ENCODE results near the gene RNF212.

RNF212 gene

DNA sequence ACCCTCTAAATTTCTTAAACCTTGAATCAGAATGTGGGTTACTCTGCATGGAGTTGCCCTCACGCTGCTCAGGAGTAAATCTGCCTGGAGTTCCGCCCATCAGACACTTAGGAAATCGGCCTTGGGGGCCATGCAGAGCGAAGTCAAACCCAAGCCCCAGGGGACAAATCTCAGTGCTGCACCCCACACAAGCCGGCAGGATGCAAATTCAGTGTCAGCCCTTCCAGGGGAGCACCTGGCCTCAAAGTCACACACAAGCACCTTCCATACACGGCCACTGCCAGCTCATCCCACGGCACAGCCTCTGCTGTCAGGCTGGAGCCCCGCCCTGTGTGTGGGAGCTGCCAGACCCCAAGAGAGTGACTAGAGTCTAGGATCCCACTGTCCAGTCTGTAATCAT lies 27.4 kb downstream of the RNF212 start:
- DNase-seq: no peak

DNA sequence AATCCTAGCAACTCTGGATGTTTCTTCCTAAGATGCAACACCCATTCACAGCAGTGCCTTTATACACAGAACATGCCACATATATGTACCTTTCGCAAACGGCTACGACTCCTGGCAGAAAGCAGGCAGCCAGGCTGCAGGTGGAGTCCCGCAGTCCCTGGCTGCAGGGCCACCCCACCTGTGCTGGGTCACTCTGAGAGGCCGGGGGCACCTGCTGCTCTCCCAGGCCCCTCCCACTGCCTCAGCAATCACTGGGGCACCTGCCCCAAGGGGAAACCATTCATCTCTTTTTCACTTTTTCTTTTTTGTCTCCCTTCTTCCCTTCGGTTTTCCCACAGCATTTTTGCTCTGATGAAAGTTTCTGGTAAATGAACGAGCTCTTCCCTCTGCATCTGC lies 28.0 kb downstream of the RNF212 start:
- no peak for DNase-seq

DNA sequence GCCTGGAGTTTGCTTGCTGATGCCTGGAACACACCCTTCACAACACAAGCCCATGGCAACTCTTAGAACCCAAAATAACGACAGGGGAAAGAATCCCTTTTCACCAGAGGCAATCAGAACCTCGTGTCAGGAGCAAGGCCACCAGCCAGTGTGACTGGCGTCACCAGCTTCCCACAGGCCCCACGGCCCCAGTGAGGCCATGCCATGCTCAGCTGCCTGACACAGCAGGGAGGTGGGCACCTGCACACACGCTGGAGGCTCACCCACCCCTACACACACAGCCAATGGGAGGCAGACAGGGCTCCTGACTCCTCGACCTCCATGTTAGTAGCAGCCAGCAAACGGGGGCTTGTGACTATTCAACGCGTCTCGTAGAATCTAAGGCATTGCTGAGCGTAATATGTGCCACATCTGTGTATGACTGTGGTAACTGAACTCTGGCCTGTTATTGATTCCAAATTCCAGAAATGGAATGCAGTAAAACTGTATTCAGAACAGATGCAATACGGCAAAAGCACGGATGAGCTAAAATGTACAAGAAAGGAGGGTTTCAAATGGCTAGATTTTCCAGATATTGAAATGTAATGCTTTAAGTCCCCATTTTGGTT lies 28.5 kb downstream of the RNF212 start:
- DNase-seq: no peak

DNA sequence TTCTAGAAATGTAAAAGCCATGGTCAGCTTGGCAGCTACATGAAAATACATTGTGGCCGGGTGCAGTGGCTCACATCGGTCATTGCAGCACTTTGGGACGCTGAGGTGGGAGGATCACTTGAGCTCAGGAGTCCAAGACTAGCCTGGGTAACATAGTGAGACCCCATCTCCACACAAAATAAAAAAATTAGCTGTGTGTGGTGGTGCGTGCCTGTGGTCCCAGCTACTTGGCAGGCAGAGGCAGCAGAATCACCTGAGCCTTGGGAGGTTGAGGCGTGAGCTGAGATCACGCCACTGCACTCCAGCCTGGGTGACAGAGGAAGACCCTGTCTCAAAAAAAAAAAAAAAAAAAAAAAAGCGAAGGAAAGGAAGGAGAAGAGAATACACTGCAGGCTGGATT lies 29.0 kb downstream of the RNF212 start:
- DNase-seq: no peak

DNA sequence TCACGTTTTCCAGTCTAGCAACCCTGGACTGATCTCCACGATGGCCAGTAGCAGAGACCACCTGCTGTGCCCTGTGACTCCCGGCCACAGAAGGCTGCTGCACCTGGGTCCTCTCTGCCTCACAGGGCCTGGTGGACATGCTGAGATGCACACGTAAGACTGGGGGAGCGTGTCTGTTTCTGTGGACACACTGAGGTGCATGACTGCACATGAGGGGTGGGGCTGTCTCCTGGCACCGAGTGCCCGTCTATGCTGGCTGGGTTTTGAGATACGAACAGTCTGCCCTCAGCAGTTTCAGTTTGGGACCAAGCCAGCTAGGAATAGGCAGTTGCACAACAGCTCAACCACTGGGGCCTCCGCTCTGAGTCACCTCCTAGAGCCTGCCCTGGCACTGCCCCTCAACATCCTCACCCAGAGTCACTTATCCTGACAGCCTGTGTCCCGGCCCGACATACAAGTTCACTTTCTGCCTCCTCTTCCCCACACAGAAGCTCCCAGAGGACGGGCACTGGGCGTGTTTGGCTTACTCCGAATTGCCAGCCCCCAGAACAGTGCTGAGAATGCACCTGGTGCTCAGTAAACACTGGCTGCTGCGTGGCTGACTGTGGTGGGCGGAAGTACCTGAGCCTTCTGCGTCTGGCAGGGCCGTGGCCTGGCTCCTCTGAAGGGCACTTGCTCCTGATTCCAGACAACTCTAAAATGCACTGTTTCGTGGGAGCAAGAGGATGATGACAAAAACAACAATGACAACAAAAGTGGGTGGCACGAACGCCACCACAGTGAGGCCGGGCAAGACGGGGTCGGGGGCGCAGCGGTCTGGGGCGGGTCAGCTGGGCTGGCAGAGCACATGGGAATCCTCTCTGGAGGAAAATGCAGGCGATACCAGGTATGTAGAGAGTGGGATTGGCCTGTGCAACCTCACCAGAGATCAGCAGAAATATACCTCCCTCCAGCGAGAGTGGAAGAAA lies 30.9 kb downstream of the RNF212 start:
- DNase-seq: no peak

DNA sequence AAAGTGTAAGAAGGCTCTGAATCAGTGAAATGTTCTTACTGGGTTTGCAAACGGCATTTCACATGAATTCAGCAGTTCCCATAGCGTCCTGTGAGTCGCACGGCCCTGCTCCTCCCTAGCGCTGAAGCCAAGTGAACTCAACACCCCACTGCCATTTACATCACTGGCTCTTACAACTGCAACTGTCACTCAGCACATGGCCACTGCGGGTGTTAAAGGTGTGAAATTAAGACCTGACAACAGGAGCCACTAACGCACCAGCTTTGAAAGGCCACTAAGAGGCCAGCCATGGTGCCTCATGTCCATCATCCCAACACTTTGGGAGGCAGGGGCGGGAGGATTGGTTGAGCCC lies 31.7 kb downstream of the RNF212 start:
- no peak for DNase-seq

DNA sequence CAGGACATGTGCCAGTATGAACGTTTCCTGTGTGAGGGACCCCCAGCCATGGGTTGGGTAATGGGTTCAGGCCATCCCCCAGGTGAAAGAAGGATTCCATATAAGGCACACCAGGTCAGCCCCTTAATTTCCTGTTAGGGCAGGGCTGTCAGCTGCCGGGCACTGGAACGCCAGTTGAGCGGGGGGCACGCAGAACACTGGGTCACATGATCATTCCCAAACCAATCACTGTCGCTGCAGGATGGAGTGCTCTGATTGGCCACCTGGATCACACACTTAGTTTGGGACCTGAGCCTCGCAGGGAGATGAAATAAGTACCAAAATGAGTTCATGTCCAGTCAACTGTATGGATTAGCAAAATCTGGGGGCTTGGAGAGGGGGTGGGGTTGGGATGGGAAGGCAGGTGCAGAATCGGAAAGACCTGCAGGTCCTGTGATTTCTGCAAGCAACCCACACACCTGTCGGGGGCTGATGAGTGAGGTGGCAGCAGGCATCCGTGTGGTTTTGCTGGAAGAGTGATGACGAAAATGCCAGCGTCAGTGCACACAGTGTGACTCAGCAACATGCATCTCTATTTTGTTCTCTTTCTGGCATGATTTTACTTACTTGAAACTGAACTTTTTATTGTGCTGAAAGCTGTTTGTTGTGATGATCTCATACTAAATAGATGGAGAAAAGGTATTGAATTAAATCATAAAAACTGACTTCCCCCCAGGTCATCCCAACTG lies 32.2 kb downstream of the RNF212 start:
- no peak for DNase-seq

DNA sequence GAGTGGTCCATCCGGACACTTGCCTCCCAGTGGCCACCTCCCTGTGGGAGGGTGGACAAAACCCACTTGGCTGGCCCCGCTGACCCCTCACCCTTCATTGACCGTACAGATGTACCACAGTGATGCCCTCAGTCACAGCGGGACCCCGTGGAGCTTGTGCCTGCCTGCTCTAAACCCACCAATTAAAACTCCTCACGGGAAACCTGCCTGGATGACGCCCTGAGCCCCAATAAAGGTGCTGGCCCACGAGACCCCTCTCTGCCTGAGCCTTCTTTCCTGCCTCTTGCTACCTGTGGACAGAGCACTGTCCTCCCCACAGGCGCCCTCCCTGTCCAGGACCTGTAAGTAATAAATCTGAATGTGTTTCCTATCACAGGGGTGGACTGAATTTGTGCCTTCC lies 32.9 kb downstream of the RNF212 start:
- no peak for DNase-seq

DNA sequence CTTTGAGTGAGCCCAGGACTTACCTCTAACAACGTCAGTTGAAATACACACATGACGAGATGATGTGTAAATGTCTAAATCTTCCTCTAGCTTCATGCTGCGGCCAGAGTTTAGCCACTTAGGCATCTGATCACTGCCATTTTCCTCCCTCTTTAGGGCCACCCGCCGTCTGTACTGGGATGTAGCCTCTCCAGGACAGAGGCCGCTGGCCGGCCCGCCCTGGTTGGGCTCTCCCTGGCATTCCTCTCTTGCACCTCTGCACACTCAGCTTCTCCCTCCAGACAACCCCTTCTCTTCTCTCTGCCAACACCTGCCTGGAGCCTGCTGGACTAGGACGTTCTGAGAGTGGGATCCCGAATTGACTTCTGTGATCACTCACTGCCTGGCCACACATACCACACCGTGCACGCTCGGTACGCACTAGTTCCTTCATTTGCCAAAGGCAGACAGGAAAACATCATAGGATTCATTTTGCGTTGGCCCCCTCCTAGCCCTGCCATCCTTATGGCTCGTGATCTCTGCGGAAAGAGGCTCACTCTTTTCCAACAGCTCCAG lies 33.6 kb downstream of the RNF212 start:
- DNase-seq: no peak

DNA sequence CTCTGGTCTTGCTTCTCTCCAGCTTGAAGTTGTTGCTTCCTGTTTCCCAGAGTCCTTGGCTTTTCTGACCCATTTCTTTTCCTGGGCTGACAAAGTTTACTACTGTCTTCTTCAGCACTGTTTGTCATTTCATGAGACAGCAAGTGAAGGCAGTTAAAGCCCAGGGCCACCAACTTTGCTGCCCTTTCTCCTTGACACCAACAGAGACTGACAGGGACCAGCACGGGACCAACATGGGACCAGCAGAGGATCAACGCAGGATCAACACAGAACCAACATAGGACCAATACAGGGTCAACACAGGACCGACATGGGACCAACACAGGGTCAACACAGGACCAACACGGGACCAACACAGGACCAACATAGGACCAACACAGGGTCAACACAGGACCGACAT lies 34.9 kb downstream of the RNF212 start:
- no peak for DNase-seq

DNA sequence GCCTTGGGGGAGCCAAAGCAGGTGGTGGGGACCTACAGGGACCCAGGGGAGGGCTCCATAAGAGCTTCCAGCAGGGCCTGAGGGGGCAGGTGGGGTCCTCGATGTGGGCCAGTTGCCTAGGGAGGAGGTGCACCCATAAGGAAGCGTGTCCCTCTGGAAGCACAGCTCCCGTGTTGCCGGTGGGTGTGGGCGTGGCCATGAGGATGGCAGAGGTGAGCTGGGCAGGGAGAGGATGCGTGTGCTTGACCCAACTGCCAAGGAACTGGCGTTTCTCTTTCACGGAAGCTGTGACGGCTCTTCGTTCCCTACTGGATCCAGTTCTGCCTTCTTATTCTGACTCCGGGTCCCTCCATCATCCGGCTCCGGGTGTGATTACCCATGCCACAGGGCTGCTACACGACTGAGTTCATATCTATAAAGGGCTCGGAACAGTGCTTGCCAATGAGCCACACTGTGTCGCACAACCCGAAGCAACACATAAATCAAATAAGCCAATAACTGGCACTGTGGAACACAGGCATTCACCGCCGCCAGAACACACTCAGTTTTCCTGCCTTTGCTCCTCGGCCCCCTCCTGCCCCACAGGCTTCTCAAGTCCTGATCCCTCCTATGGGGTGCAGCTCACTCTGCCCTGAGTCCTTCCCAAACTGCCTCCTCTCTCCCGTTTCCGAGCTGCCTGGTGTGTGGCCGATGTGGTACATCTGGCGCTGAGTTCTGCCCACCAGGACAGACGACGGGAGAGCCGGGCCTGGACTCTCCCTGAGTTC lies 35.5 kb downstream of the RNF212 start:
- no peak for DNase-seq

DNA sequence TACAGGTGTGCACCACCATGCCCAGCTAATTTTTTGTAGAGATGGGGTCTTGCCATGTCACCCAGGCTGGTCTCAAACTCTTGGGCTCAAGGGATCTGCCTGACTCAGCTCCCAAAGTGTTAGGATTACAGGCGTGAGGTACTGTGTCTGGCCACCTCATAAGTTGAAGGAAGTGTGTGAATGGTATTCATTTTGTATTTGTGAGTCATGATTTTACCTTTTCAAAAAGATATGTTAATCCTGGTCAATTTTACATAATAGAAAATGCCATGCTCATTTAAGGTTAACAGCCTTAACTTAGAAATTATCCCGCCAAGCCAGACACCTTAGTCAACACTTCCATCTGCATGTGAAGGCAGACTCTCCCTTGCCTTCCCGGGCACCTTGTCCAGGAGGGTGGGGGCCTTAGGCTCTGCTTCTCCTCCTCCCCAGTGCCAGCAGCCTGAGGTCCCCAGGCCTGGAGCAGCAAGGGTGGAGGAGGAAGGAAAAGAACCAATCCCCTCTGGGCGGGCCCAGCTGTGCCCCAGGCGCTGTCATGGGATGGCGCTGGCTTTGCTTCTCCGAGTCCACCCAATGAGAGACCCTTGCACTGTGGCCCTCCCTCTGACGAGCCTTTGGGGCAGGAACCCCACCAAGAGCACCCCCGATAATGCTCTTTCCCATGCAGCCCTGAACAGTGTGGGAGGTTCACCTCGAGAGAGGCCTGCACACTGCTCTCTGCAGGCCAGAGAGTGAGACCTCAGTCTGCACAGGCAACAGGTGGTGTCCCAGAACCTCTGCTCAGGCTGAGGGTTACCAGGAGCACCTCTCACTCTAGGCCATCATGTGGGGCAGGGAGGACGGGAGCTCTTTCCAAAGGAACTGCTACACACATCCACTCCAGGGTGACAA lies 37.3 kb downstream of the RNF212 start:
- peak; percentile 41 for DNase-seq

DNA sequence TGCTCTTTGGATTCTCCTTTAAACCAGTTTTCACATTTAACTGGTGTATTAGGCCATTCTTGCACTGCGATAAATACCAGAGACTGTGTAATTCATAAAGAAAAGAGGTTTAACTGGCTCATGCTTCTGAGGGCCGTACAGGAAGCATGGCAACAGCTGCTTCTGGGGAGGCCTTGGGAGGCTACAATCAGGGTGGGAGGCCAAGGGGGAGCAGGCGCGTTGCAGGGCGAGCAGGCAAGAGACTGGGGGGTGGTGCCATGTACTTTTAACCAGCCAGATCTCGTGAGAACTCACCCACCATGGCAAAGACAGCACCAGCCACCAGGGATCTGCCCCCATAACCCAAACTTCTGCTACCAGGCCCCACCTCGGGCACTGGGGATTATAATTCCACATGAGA lies 38.1 kb downstream of the RNF212 start:
- peak; percentile 16 for DNase-seq

DNA sequence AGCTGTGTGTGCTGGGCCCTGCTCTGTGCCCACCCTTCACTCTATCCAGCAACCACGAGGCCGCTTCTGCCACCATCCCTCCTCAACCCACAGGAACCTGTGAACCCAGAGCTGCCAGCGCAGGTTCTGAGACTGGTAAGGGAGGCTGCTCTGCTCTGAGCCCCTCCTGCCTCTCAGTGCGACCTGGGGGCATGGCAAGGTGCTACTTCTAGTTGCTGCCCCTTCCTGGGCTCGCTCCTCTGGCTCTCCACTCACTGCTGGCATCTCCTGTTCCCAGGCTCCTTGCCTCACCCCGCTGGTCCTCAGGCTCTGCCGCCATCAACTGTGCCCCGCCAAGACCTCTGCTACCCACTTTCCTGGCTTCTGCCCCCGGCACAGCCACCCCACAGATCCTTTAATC lies 39.3 kb downstream of the RNF212 start:
- peak; percentile 39 for DNase-seq

DNA sequence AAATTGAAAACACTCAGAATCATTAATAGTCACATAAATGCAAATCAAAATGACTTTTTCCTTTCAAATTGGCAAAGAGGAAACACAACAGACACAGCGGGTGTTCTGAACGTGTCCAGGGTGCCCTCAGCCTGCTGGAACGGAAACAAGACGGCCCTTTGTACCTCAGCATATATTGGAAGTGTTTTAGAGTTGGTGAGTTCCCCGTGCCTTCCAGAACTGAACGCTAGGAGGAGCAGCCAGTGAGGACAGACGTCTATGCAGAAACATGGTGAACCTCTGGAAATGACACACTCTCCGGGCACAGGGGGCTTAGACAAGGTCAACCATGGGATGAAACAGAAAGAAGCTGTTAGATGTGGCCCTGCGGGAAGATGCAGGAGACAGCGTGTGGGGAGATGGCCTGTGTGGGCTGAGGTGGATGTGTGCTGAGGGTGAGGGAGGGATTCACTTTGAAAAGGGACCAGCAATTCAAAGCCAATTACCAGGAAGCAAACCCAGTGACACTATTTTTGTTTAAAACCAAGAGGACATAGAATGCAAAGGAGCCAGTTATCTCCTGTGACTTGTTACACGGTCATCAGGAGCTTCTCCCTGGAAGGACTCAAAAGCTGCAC lies 40.4 kb downstream of the RNF212 start:
- DNase-seq: peak; percentile 76

DNA sequence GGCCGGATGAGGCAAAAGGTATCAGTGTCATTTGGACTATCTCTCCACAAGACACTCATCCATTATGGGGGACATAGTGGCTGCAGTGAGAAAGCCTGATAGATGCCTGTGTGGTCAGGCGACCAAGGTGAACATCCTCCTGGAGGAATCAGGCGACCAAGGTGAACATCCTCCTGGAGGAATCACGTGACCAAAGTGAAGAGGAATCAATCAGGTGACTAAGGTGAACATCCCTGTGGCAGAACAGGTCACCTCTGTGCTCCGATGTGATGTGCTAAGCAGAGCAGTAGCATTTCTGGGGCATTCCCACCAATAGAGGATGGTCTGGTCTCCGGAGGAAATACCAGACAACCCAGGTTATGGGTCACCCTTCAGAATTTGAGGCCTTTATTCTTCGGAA lies 44.0 kb downstream of the RNF212 start:
- DNase-seq: peak; percentile 24

DNA sequence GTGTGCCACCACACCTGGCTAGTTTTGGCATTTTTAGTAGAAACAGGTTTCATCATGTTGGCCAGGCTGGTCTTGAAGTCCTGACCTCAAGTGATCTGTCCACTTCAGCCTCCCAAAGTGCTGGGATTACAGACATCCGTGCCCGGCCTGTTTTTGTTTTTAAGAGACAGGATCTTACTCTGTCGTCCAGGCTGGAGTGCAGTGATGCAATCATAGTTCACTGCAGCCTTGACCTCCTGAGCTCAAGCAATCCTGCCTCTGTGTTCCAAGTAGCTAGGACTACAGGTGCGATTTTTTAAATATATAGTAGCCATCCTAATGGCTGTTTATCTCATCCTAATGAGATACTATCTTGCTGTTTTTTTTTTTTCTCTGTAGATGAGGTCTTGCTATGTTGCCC lies 47.6 kb downstream of the RNF212 start:
- peak; percentile 12 for DNase-seq

DNA sequence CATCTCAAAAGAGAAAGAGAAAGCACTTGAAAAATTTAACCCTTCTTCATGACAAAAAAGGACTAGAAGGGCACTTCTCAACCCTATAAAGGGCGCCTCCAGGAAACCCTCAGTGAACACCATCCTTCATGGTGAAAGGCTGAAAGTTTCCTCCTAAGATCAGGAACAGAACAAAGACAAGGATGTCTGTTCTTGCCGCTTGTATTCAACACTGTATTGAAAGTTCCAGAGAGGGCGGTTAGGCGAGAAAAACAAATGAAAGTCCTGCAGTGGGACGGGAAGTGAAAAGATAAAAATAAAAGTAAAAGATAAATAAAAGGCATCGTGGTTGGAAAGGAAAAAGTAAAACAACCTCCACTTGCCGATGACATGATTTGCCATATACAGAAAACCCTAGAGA lies 50.9 kb downstream of the RNF212 start:
- DNase-seq: peak; percentile 14

DNA sequence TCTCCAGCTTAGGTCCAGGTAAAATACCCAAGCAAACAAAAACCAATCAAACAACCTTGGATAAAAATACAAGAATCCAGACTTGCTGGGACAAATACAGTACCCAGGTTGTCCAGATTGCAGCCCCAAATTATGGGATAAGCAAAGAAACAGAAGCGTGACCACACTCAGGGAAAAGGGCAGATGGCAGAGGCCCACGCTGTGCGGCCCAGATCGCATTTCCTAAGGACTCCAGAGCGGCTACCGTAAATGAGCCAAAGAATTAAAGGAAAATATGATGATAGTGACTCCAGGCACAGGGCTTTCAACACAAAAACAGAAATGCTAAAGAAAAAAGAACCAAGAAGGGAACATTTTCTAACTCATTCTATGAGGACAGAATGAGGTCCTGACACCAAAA lies 51.6 kb downstream of the RNF212 start:
- DNase-seq: peak; percentile 13

DNA sequence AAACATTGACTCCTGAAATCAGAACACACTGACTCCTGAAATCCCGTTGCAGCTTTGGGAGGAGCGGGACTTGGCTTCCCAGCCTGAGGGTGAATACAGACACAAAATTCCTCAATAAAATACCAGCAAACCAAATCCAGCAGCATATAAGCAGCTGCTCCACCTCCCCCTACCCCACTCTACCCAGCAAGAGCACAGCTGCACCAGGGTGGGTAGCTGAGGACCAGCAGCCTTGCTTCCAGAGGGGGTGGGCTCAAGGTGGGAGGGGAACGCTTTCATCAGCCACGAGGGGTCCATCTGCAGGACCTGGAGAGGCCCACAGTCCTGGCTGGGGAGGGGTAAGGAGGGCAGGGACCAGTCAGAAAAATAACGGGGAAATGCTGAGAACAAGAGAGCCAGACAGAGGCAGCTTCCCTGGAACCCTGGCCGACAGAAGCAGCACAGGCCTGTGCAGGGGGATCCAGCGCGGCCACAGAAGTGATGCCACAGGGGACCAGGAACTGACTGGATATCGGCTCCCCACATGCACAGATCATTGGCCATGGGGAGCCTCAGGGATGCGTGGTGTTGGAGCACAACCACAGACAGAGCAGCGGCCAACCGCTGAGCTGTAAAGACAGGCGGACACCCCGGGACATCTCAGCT lies 52.2 kb downstream of the RNF212 start:
- DNase-seq: peak; percentile 34

DNA sequence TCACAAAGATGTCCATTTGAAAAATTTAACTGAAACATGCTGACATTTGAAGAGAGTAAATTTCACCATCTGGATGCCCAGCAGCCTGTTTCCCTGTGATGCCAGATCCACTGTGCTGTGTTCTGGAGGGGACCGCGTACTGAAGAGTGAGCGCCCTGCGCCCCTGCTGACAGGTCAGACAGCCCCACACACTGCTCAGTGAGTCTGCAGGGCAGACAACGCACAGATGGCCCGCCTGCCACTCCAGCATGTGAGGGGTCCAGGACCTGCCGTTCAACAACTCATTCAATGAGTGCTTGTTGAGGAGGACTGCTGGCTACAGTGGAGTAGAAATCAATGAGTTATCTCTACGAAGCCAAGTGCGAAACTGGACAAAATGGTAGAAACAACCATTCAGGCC lies 52.7 kb downstream of the RNF212 start:
- DNase-seq: peak; percentile 27
